Measurements from ENCODE around the gene PODN. TPM values are rescaled to one million over a fixed set of nuclear protein-coding genes. Genes with fewer than 3 reads are reported as not detected.

The PODN gene
- total RNA-seq, 4 donors from 2014 or later = 78.6 to 150 (median 113) TPM

DNA sequence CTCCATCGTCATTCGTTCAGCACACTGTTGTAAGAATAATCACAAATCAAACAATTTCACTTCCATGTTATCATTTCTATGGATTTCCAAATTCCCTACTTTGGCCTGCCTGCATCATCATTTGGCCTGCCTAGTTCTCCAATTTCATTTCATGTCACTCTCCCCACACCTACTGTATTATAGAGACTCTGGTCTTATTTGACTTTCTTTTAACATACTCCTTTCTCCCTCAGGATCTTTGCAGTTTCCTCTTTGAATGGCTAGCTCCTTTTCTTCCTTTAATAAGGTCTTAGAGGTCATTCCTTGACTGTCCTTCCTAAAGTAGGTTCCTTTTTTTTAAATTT, 36.3 kb upstream of the PODN start:
- H3K4me3 ChIP-seq = no peak overlapping the region
- H3K4me1 ChIP-seq = peaks cover 11 to 15% (median 12%) of the 10 kb centered on the region in 4 donors
- peak overlapping the region; percentile 19 to 65 (median 31) for H3K27ac ChIP-seq (replicated peaks in 1 of 4)
- H3K9me3 ChIP-seq = no peaks in the 10 kb centered on the region
- peaks cover 0 to 28% (median 12%) of the 10 kb centered on the region in 4 donors for H3K36me3 ChIP-seq
- no peaks in the 10 kb centered on the region for H3K27me3 ChIP-seq
- DNase-seq (ENCODE audit: extremely low spot score) = no peak
- WGBS = 68% methylated on average over 2 of the region's 2 CpGs
- TF ChIP-seq POLR2A (IDR thresholded peaks at IDR 0.05; ENCODE audit: low read depth) = no peak
- TF ChIP-seq, protein P1, sequence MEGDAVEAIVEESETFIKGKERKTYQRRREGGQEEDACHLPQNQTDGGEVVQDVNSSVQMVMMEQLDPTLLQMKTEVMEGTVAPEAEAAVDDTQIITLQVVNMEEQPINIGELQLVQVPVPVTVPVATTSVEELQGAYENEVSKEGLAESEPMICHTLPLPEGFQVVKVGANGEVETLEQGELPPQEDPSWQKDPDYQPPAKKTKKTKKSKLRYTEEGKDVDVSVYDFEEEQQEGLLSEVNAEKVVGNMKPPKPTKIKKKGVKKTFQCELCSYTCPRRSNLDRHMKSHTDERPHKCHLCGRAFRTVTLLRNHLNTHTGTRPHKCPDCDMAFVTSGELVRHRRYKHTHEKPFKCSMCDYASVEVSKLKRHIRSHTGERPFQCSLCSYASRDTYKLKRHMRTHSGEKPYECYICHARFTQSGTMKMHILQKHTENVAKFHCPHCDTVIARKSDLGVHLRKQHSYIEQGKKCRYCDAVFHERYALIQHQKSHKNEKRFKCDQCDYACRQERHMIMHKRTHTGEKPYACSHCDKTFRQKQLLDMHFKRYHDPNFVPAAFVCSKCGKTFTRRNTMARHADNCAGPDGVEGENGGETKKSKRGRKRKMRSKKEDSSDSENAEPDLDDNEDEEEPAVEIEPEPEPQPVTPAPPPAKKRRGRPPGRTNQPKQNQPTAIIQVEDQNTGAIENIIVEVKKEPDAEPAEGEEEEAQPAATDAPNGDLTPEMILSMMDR (IDR thresholded peaks at IDR 0.05) = no peak
- TF ChIP-seq EP300 (IDR thresholded peaks at IDR 0.05) = no peak
- no peak for TF ChIP-seq POLR2AphosphoS5 (IDR thresholded peaks at IDR 0.05)
- intact Hi-C loops (cut with DNase I) = no loop called here

DNA sequence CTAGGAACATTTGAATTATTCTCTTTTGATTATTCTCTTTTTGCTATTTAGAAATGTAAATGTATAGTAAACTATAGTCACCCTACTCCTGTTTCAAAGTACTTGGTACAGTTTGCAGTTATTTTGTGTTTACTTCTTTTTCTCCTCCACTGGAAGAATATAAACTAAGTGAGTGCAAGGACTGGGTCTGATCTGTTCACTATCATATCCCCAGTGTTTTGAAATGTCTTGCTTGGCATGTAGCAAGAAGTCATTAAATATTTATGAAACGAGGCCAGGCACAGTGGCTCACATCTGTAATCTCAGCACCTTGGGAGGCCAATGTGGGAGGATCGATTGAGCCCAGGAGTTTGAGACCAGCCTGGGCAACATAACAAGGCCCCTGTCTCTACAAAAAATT, 35.8 kb upstream of the PODN start:
- H3K4me3 ChIP-seq = no peak overlapping the region
- peaks cover 0 to 30% (median 13%) of the 10 kb centered on the region in 4 donors for H3K36me3 ChIP-seq
- H3K9me3 ChIP-seq = no peaks in the 10 kb centered on the region
- whole genome bisulfite sequencing = 34% methylated on average over 2 of the region's 2 CpGs
- H3K27me3 ChIP-seq = no peaks in the 10 kb centered on the region
- peaks cover 11 to 15% (median 12%) of the 10 kb centered on the region in 4 donors for H3K4me1 ChIP-seq
- no peak overlapping the region for H3K27ac ChIP-seq (replicated peaks in 1 of 4)
- TF ChIP-seq EP300 (IDR thresholded peaks at IDR 0.05) (no peak), POLR2A (IDR thresholded peaks at IDR 0.05; ENCODE audit: low read depth) (no peak), POLR2AphosphoS5 (IDR thresholded peaks at IDR 0.05) (no peak)
- TF ChIP-seq, protein P1 (IDR thresholded peaks at IDR 0.05) = no peak
- intact Hi-C loops (cut with DNase I) = no loop called here
- DNase-seq (ENCODE audit: extremely low spot score) = no peak

DNA sequence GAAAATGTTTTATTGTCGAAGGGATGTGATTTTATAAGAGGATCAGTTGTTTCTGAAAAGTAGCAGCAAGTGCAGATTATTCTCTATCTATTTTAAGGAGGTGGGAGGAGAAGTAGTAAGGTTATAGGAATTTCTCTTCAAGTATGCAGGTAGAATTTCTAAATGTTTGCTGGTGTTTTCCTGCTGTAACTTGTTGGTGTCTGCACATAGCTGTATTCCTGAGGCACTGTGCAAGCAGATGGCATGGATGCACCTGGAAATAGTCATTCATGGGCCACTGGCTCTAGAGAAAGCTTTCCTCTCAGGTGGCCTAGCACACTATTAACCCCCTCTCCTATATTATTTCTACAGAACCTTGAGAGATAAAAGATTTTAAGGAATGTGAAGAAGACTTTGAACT, 30.3 kb upstream of the PODN start:
- WGBS = 95% methylated on average over 1 of the region's 1 CpG
- peaks cover 0 to 48% (median 23%) of the 10 kb centered on the region in 4 donors for H3K36me3 ChIP-seq
- intact Hi-C loops (cut with DNase I) = no loop called here

DNA sequence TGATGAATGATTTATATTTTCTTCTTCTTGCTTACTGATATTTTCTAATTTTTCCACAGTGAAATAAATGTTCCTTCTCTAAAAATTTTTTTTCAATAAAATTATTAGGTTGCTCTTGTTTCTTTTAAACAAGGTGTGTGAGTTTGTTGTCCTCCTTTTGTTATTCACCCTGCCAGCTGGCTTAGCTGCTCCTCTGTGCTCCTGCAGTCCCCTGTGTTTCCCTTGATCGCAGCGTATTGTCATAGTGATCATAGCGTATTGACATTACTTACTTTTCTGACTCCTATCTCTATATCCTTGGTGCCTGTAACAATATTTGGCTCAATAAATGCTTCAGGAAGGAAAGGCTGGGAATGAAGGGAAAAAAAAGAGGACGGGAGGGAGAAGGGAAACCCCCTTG, 24.9 kb upstream of the PODN start:
- Histone ChIP-seq H3K36me3 (peaks cover 19 to 41% (median 29%) of the 10 kb centered on the region in 4 donors), H3K4me3 (no peak overlapping the region), H3K9me3 (no peaks in the 10 kb centered on the region), H3K27ac (replicated peaks in 1 of 4) (no peak overlapping the region), H3K27me3 (no peaks in the 10 kb centered on the region), H3K4me1 (no peaks in the 10 kb centered on the region)
- 87% methylated on average over 4 of the region's 4 CpGs for WGBS
- no peak for DNase-seq (ENCODE audit: extremely low spot score)
- TF ChIP-seq, protein P1 (IDR thresholded peaks at IDR 0.05) = no peak
- TF ChIP-seq EP300 (IDR thresholded peaks at IDR 0.05) = no peak
- TF ChIP-seq POLR2AphosphoS5 (IDR thresholded peaks at IDR 0.05) = no peak
- no peak for TF ChIP-seq POLR2A (IDR thresholded peaks at IDR 0.05; ENCODE audit: low read depth)
- intact Hi-C loops (cut with DNase I) = no loop called here

More for the DNA sequence above, 30.3 kb upstream of the PODN start:
- Histone ChIP-seq H3K9me3 (no peaks in the 10 kb centered on the region), H3K4me1 (no peaks in the 10 kb centered on the region), H3K27me3 (no peaks in the 10 kb centered on the region), H3K4me3 (no peak overlapping the region), H3K27ac (replicated peaks in 1 of 4) (no peak overlapping the region)
- TF ChIP-seq POLR2AphosphoS5 (IDR thresholded peaks at IDR 0.05) = no peak
- TF ChIP-seq EP300 (IDR thresholded peaks at IDR 0.05) = no peak
- TF ChIP-seq, protein P1 (IDR thresholded peaks at IDR 0.05) = no peak
- no peak for TF ChIP-seq POLR2A (IDR thresholded peaks at IDR 0.05; ENCODE audit: low read depth)
- no peak for DNase-seq (ENCODE audit: extremely low spot score)

DNA sequence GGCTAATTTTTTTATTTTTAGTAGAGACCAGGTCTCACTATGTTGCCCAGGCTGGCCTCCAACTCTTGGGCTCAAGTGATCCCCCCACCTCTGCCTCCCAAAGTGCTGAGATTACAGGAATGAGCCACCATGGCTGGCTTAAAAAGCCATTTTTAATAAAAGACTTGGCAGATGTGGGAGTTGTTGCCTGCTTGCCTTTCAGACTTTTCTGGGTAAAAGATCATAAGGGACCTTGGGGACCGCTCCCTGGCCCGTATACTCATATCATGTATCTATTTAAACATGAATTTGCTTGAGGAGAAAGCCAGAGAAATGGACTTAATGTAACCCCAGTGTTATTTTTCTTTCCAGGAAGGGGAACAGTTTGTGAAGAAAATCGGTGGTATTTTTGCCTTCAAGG, 23.4 kb upstream of the PODN start:
- peaks cover 17 to 34% (median 25%) of the 10 kb centered on the region in 4 donors for H3K36me3 ChIP-seq
- WGBS = 87% methylated on average over 3 of the region's 3 CpGs
- no peak overlapping the region for H3K4me3 ChIP-seq
- DNase-seq (ENCODE audit: extremely low spot score) = no peak
- H3K4me1 ChIP-seq = peaks cover 0 to 3% (median 0%) of the 10 kb centered on the region in 4 donors
- intact Hi-C loops (cut with DNase I) = no loop called here
- H3K27ac ChIP-seq (replicated peaks in 1 of 4) = no peak overlapping the region
- H3K9me3 ChIP-seq = no peaks in the 10 kb centered on the region
- no peaks in the 10 kb centered on the region for H3K27me3 ChIP-seq
- TF ChIP-seq EP300 (IDR thresholded peaks at IDR 0.05) (no peak), POLR2A (IDR thresholded peaks at IDR 0.05; ENCODE audit: low read depth) (no peak), POLR2AphosphoS5 (IDR thresholded peaks at IDR 0.05) (no peak)
- TF ChIP-seq, protein P1 (IDR thresholded peaks at IDR 0.05) = no peak

All from esophagus muscularis mucosa (tissue), 4 donors.